SK-N-SH (cell line): ENCODE data around the gene FAM90A1. TPM values are rescaled to one million over a fixed set of nuclear protein-coding genes. Genes with fewer than 3 reads are reported as not detected.
"Not testable (repeated sequence)": the region's sequence is repeated elsewhere in the genome, so short reads cannot be mapped to it uniquely, and the experiment has no call there.

Experiments
- CTCF ChIA-PET: fragments of 300-600, 350-600 bp; formaldehyde crosslinking; extraction: SDS; loops from one replicate; lab custom pipeline; 2021; lab: Yijun Ruan, JAX
- POLR2A ChIA-PET: fragments of 350-600 bp; sonication (Branson Sonifier 250); formaldehyde crosslinking; extraction: SDS; loops from one replicate; lab custom pipeline; 2020; ENCODE audit warnings: antibody characterized with exemption, inconsistent platforms; lab: Yijun Ruan, JAX
- DNase-seq: peaks from one replicate; pipeline ENCODE4 v3.0.0; 2012
- H2AFZ ChIP-seq: fragments of 200-600 bp; sonication (generic); 2 replicates; pipeline ENCODE4 v1.8.1; 2016; ENCODE audit warnings: antibody characterized with exemption, mild to moderate bottlenecking, low read depth
- H3F3A ChIP-seq: fragments of 200-600 bp; sonication (generic); replicated peaks from 2 replicates; pipeline ENCODE3; 2016; ENCODE audit warnings: antibody characterized with exemption, mild to moderate bottlenecking; ENCODE audit not compliant: insufficient read depth
- H3K27ac ChIP-seq, 2 experiments: fragments of 200-500 bp in 1 of 2; fragments of 200-600 bp in 1 of 2; sonication (Bioruptor generic) in 1 of 2; sonication (generic), shearing (Covaris generic) in 1 of 2; 2 replicates each; pipeline versions ENCODE4 v1.5.1 to v1.6.1; 2014 to 2016; ENCODE audit warnings: low read depth in 2 of 2, inconsistent platforms in 1 of 2, low read length in 1 of 2, mild to moderate bottlenecking in 1 of 2, mixed read lengths in 1 of 2
- H3K27me3 ChIP-seq: fragments of 200-600 bp; sonication (generic), shearing (Covaris generic); 2 replicates; pipeline ENCODE4 v1.6.1; 2016; ENCODE audit warnings: mixed run types; ENCODE audit not compliant: insufficient read depth
- H3K36me3 ChIP-seq, 2 experiments: fragments of 200-500 bp in 1 of 2; fragments of 200-600 bp in 1 of 2; sonication (Bioruptor generic) in 1 of 2; sonication (generic) in 1 of 2; replicated peaks in 1 of 2; 2 replicates each; pipeline versions ENCODE3 to v1.5.1; 2014 to 2016; ENCODE audit warnings: low read length in 1 of 2, mild to moderate bottlenecking in 1 of 2; ENCODE audit not compliant: insufficient read depth in 2 of 2, control insufficient read depth in 1 of 2
- H3K4me1 ChIP-seq, 2 experiments: fragments of 200-500 bp in 1 of 2; fragments of 200-600 bp in 1 of 2; sonication (Bioruptor generic) in 1 of 2; sonication (generic), shearing (Covaris generic) in 1 of 2; 2 replicates each; pipeline versions ENCODE4 v1.5.1 to v1.6.1; 2014 to 2016; ENCODE audit warnings: low read depth in 1 of 2, low read length in 1 of 2, mixed run types in 1 of 2; ENCODE audit not compliant: insufficient read depth in 2 of 2, control insufficient read depth in 1 of 2
- H3K4me2 ChIP-seq: fragments of 200-600 bp; sonication (generic), shearing (Covaris generic); 2 replicates; pipeline ENCODE4 v1.6.1; 2017; ENCODE audit warnings: mixed run types
- H3K4me3 ChIP-seq, 2 experiments: fragments of 200-500 bp in 1 of 2; fragments of 200-600 bp in 1 of 2; sonication (Bioruptor generic) in 1 of 2; sonication (generic), shearing (Covaris generic) in 1 of 2; 2 replicates each; pipeline versions ENCODE4 v1.5.1 to v1.8.1; 2014 to 2016; ENCODE audit warnings: low read depth in 2 of 2, inconsistent platforms in 1 of 2, low read length in 1 of 2, mild to moderate bottlenecking in 1 of 2, mixed read lengths in 1 of 2, moderate library complexity in 1 of 2
- H3K79me2 ChIP-seq: fragments of 200-600 bp; sonication (generic); 2 replicates; pipeline ENCODE4 v1.8.1; 2017; ENCODE audit warnings: mild to moderate bottlenecking; ENCODE audit not compliant: insufficient read depth
- H3K9ac ChIP-seq: fragments of 200-600 bp; sonication (generic); 2 replicates; pipeline ENCODE4 v1.6.1; 2017; ENCODE audit warnings: mixed run types
- H3K9me2 ChIP-seq: fragments of 200-600 bp; sonication (generic); 2 replicates; pipeline ENCODE4 v1.6.1; 2017; ENCODE audit warnings: mixed run types
- H3K9me3 ChIP-seq: fragments of 200-600 bp; sonication (generic); 2 replicates; pipeline ENCODE4 v1.6.1; 2017; ENCODE audit warnings: mixed run types, mild to moderate bottlenecking, moderate library complexity
- H4K20me1 ChIP-seq: fragments of 200-600 bp; sonication (generic); 2 replicates; pipeline ENCODE4 v1.6.1; 2017; ENCODE audit warnings: mild to moderate bottlenecking, mixed run types; ENCODE audit not compliant: insufficient read depth
- CTCF ChIP-seq: fragments of 200-600 bp; sonication (generic); IDR thresholded peaks from 2 replicates; pipeline ENCODE4 v1.6.1; 2017; ENCODE audit warnings: antibody characterized with exemption, mild to moderate bottlenecking, moderate library complexity
- RAD21 ChIP-seq: IDR thresholded peaks from 2 replicates; pipeline ENCODE4 v1.6.1; 2012; ENCODE audit warnings: mild to moderate bottlenecking, low read length
- SMC3 ChIP-seq: IDR thresholded peaks from 2 replicates; pipeline ENCODE4 v1.6.1; 2012; ENCODE audit warnings: low read depth, low read length, improper control_type of control experiment
- WGBS: methylation state at CpG from one replicate; pipeline ENCODE4 v1.1.6; 2017; ENCODE audit warnings: low lambda C conversion rate; 5-methylcytosine and 5-hydroxymethylcytosine counted together
- polyA plus RNA-seq, 3 experiments: library from polyadenylated mRNA; depleted of rRNA; stranded (reverse); fragments of >200 nt; gene quantifications; 2 replicates each; pipeline ENCODE4 v1.2.3, GENCODE V29; 2012

Gene FAM90A1
- polyA plus RNA-seq, 1 of the 3 experiments (the other 2 are of a cell fraction), result not detected

DNA sequence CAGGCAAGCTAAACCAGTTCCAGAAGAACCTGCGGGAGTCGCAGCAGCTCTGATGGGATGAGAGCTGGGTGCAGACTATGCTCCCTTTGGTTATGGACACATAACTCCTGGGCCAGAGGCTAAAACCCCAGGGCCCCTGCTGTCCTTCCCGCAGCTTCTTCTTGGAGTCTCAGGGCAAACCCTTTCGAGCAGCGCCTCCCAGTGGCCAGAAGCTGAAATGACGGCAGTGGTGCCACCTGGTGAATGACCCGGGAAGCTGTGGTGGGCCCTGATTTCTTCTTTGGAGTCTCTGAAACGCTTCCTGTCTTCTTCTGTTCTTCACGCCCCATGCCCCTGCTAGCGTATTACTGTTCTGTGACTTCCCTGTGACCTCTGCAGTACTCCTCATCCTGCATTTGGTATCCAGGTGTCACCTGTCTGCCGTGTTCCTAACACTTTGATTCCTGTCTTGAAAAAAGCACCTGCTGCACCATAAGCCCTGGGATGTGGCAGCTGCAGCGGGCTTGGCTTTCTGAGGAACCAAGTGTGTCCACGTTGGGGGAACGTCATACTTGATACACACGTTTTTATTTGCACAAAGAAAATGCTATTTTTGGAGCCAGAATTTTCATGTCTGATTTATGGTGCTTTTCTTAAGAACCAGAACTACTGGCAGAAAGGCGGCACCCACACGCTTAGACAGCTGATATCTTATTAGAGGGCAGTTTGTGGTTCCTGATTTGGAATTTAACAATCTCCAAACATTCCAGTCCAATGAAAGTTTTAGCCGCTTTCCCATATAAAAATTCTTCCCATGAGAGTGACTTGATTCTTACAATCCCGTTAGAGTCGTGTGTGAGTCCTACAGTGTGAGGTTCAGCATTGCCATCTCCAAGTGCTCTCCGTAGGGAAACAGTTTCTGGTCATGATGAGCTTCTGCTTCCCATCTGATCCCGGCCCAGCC, 4.5 kb upstream of the FAM90A1 start:
- H3K79me2 ChIP-seq, H3K27me3 ChIP-seq, H3K4me1 ChIP-seq, H4K20me1 ChIP-seq, H3K9ac ChIP-seq, H3K9me2 ChIP-seq, POLR2A ChIA-PET, H3K27ac ChIP-seq, DNase-seq, H3K9me3 ChIP-seq, H3K36me3 ChIP-seq, H3K4me2 ChIP-seq, H2AFZ ChIP-seq, H3F3A ChIP-seq: not testable (repeated sequence)
- TF ChIP-seq RAD21 (peak; percentile 54), SMC3 (peak; percentile 47), CTCF (peak; percentile 76)
- peak overlapping the region in 1 of 2 experiments; percentile 41; a peak in 1 of 4 replicates for H3K4me3 ChIP-seq
- CTCF ChIA-PET, result interaction anchor here (0.6 to 2.6 kb wide), 4 partner anchors 12 to 126 kb away, joined by 3 to 17 read pairs (median 4); no protein-coding TSS in a partner anchor
- WGBS, result 47% methylated on average over 18 of the region's 22 CpGs

GRCh38 chr12:8231049-8231448, 3.6 kb upstream of the FAM90A1 start:
- H2AFZ ChIP-seq, H3K4me1 ChIP-seq, H3K27ac ChIP-seq, H4K20me1 ChIP-seq, POLR2A ChIA-PET, H3K36me3 ChIP-seq, H3K4me3 ChIP-seq, H3K27me3 ChIP-seq, H3K9me3 ChIP-seq, DNase-seq, H3F3A ChIP-seq, H3K79me2 ChIP-seq, H3K4me2 ChIP-seq, H3K9me2 ChIP-seq, H3K9ac ChIP-seq: not testable (repeated sequence)
- 66% methylated on average over 3 of the region's 5 CpGs for WGBS
- CTCF ChIA-PET, result interaction anchor here (0.6 to 2.6 kb wide), 4 partner anchors 12 to 125 kb away, joined by 3 to 17 read pairs (median 4); no protein-coding TSS in a partner anchor

- H3K4me2 ChIP-seq, H3K79me2 ChIP-seq, POLR2A ChIA-PET, H3K4me1 ChIP-seq, H3K9me2 ChIP-seq, H3K9me3 ChIP-seq, H3K9ac ChIP-seq, H4K20me1 ChIP-seq, CTCF ChIA-PET, DNase-seq, H2AFZ ChIP-seq, H3K27ac ChIP-seq, H3K36me3 ChIP-seq, H3K27me3 ChIP-seq, H3K4me3 ChIP-seq, H3F3A ChIP-seq: not testable (repeated sequence)
- 76% methylated on average over 7 of the region's 7 CpGs for WGBS
These were observed 2.1 kb upstream of the FAM90A1 start for GRCh38 chr12:8229486-8229885.

DNA sequence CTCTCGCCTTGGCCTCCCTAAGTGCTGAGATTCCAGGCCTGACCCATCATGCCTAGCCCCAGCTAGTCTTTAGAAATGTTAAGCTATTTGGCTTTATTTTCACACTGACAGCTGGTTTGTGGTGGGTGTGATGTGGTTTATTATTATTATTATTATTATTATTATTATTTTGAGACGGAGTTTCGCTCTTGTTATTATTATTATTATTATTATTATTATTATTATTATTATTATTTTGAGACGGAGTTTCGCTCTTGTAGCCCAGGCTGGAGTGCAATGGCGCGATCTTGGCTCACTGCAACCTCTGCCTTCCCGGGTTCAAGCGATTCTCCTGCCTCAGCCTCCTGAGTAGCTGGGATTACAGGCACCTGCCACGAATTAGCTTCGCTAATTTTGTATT, 1.2 kb upstream of the FAM90A1 start:
- CTCF ChIA-PET, result interaction anchor here (0.7 kb wide), 1 partner anchor 119 kb away, joined by 3 read pairs; no protein-coding TSS in a partner anchor
- not testable (repeated sequence) for H3K4me1 ChIP-seq
- WGBS, result 90% methylated on average over 11 of the region's 11 CpGs

DNA sequence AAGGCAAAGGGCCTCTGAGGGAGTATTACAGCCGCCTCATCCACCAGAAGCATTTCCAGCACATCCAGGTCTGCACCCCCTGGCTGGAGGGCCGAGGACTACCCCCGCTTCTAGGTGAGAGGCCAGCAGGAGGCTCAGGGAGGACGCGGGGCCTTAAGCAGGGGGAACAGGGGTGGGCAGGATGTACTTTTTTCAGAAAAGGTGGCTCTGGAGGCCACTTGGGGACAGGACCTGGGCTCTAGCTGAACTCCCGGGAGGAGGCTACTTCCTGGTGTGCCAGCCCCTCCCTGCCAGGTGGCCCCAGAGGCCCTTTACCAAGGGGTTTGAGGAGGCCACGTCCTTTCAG, 287 bp upstream of the FAM90A1 start:
- H3K27me3 ChIP-seq, H3K79me2 ChIP-seq, DNase-seq, POLR2A ChIA-PET, H3K4me1 ChIP-seq, H3K4me3 ChIP-seq, H3K36me3 ChIP-seq, H3K27ac ChIP-seq, H3K9ac ChIP-seq, H3F3A ChIP-seq, H3K4me2 ChIP-seq, H3K9me2 ChIP-seq, H4K20me1 ChIP-seq, H2AFZ ChIP-seq, H3K9me3 ChIP-seq: not testable (repeated sequence)
- WGBS, result 81% methylated on average over 7 of the region's 7 CpGs
- CTCF ChIA-PET, result interaction anchor here (0.6 kb wide), 1 partner anchor 119 kb away, joined by 3 read pairs; no protein-coding TSS in a partner anchor

More for the DNA sequence above, 1.2 kb upstream of the FAM90A1 start:
- H3K36me3 ChIP-seq, H3K9me3 ChIP-seq, POLR2A ChIA-PET, H3F3A ChIP-seq, DNase-seq, H3K79me2 ChIP-seq, H3K27me3 ChIP-seq, H3K4me2 ChIP-seq, H3K9me2 ChIP-seq, H3K4me3 ChIP-seq, H3K27ac ChIP-seq, H3K9ac ChIP-seq, H2AFZ ChIP-seq, H4K20me1 ChIP-seq: not testable (repeated sequence)
